Uterus (tissue), 2 donors: ENCODE measurements around the gene MYMX.
A peak's percentile ranks its signal among the peaks of the same experiment; 100 is the strongest.

Source experiments
- CTCF ChIP-seq, 4 experiments: fragments of 200-600 bp in 2 of 4; fragments of 450-650 bp in 2 of 4; sonication (generic) in 2 of 4; IDR thresholded peaks; one replicate each; pipeline ENCODE4 v1.5.1; 2016 to 2019; ENCODE audit warnings: antibody characterized with exemption in 4 of 4, mild to moderate bottlenecking in 2 of 4, moderate library complexity in 1 of 4
- POLR2A ChIP-seq, 2 donors: fragments of 450-650 bp; IDR thresholded peaks; one replicate each; pipeline ENCODE4 v1.6.1; 2016; ENCODE audit warnings: antibody characterized with exemption in 2 of 2, mild to moderate bottlenecking in 1 of 2, moderate library complexity in 1 of 2

DNA sequence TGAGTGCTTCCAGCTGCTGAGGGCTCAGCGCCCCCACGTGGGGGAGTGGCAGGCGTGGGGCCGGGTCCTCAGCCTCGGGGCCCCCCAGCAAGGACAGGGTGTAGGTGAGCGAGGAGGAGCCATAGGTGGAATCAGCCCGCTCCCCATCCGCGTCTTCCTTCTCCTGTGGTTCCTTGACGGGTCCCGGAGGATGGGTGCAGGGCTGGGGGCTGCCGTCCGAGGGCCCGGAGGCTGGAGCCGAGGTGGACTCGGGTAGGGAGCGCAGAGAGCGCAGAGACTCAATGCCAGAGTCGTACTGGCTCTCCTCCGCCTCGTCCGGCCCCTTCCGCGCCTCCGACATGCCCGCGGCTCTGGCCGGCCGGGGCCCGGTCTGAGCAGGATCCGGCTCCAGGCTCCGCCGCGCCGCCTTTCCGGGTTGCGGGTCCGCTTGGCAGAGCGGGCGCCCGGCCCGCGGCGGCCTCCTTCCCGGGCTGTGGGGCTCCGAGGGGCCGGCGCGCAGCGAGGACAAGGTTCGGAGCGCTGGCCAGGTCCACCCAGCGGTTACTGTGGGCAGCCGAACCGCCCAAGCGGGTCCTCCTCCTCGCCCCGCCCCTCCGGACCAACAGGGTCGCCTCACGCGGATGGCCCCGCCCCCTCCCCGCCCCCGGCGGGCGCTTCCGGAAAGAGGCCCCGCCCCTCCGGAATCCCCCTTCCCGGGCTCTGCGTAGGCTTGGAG, 48.4 kb downstream of the MYMX start, which contains the start of gene NFKBIE:
- peak in 2 of 4 experiments; percentile 12 to 48 for TF ChIP-seq CTCF (IDR thresholded peaks at IDR 0.05)
- peak; percentile 83 to 87 for TF ChIP-seq POLR2A (IDR thresholded peaks at IDR 0.05)
